Activated naive CD4-positive, alpha-beta T cell treated with anti-CD3 and anti-CD28 coated beads, Interleukin-2, amount 10 ng/mL, durations not matched to agents 7 days and 5 days (primary cell): ENCODE data around the gene ARHGAP44.

Source experiments
- CTCF ChIA-PET: fragments of 350-600 bp; sonication (Branson Sonifier 250); formaldehyde crosslinking; loops from one replicate; lab custom pipeline; 2021; ENCODE audit warnings: antibody characterized with exemption; lab: Charles Lee
- DNase-seq: peaks from one replicate; pipeline ENCODE4 v3.0.0-alpha.2; 2020
- H3K27ac Mint-ChIP-seq: one replicate; pipeline ENCODE4 v1.8.0; 2021; ENCODE audit warnings: mild to moderate bottlenecking, moderate library complexity, mixed read lengths
- H3K27me3 Mint-ChIP-seq: one replicate; pipeline ENCODE4 v1.8.0; 2021; ENCODE audit warnings: mild to moderate bottlenecking, mixed read lengths
- H3K36me3 Mint-ChIP-seq: one replicate; pipeline ENCODE4 v1.8.0; 2021; ENCODE audit warnings: mixed read lengths
- H3K4me1 Mint-ChIP-seq: one replicate; pipeline ENCODE4 v1.8.0; 2021; ENCODE audit warnings: mixed read lengths
- H3K4me3 Mint-ChIP-seq: one replicate; pipeline ENCODE4 v1.8.0; 2021; ENCODE audit warnings: mild to moderate bottlenecking, moderate library complexity, mixed read lengths
- H3K9me3 Mint-ChIP-seq: one replicate; pipeline ENCODE4 v1.8.0; 2021; ENCODE audit warnings: mixed read lengths

Gene ARHGAP44, protein sequence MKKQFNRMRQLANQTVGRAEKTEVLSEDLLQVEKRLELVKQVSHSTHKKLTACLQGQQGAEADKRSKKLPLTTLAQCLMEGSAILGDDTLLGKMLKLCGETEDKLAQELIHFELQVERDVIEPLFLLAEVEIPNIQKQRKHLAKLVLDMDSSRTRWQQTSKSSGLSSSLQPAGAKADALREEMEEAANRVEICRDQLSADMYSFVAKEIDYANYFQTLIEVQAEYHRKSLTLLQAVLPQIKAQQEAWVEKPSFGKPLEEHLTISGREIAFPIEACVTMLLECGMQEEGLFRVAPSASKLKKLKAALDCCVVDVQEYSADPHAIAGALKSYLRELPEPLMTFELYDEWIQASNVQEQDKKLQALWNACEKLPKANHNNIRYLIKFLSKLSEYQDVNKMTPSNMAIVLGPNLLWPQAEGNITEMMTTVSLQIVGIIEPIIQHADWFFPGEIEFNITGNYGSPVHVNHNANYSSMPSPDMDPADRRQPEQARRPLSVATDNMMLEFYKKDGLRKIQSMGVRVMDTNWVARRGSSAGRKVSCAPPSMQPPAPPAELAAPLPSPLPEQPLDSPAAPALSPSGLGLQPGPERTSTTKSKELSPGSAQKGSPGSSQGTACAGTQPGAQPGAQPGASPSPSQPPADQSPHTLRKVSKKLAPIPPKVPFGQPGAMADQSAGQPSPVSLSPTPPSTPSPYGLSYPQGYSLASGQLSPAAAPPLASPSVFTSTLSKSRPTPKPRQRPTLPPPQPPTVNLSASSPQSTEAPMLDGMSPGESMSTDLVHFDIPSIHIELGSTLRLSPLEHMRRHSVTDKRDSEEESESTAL

DNA sequence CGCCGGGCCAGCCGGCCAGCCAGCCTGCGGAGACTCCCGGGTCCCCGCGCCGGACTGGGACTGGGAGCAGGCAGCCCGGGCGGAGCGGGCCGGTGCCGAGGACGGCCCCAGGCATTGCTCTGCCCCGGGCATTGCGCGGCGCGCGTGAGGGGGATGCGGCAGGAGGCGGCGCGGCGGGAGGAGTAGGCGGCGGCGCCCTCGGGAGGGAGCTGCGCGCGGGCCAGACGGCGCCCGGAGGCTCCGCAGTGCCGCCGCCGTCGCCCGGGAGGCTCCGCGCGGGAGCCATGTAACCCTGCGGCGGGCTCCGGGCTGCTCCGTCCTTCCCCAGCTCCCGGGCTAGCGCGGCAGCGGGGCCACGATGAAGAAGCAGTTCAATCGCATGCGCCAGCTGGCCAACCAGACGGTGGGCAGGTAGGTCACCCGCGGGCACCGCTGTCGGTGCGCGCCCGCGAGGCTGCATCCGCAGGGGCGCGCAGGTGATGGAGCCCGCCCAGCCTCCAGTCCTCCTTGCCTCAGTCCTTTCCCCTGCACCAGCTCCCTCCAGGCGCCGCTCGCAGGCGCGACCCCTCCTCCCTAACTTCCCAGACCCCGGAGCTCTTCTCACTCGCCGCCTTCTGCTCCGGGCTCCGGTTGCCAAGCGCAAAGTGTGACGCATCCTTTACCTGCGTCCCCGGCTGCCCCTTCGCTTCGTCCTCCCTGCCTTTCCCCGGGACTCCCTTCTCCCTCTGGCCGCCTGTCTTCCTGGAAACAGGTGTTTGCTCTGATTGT, at the start of gene ARHGAP44:
TSS of gene ARHGAP44 (plus strand) at position 18 of the 768 bp plus-strand sequence. CDS start at position 359, 341 bp downstream.
- no peak for DNase-seq
- H3K9me3 Mint-ChIP-seq = no peaks in the 10 kb centered on the region
- H3K27ac Mint-ChIP-seq = no peak within 1 kb of the TSS
- H3K4me3 Mint-ChIP-seq = peak within 1 kb of the TSS; percentile 63
- H3K27me3 Mint-ChIP-seq = peaks cover 35% of the 10 kb centered on the region
- CTCF ChIA-PET = no interaction called here
- peaks cover 3% of the 10 kb centered on the region for H3K4me1 Mint-ChIP-seq
- no peaks in the 10 kb centered on the region for H3K36me3 Mint-ChIP-seq

DNA sequence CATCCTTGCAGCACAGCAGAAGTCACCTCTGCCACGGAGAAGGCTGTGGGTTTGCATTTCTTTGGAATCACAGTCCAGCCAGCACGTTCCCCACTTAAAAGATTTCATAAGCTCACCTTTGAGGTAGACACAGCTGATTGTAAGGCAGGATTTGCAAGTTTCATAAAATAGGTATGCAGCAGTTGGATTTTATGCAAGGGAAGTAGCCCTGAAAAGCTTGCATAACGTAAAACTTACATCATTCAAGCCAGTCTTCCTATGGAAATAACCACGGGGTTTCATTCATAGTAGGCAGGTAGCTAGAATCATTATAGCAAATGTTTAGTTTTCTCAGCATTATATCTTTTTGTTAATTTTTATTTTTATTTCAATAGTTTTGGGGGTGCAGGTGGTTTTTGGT, 49.8 kb upstream of the ARHGAP44 start:
- DNase-seq = no peak
- Mint-ChIP-seq H3K27ac (no peak overlapping the region), H3K4me3 (no peak overlapping the region), H3K4me1 (no peaks in the 10 kb centered on the region), H3K27me3 (no peaks in the 10 kb centered on the region), H3K9me3 (peaks cover 4% of the 10 kb centered on the region), H3K36me3 (no peaks in the 10 kb centered on the region)
- CTCF ChIA-PET = interaction anchor here (0.6 kb wide), 1 partner anchor 201 kb away, joined by 3 read pairs; no protein-coding TSS in a partner anchor

DNA sequence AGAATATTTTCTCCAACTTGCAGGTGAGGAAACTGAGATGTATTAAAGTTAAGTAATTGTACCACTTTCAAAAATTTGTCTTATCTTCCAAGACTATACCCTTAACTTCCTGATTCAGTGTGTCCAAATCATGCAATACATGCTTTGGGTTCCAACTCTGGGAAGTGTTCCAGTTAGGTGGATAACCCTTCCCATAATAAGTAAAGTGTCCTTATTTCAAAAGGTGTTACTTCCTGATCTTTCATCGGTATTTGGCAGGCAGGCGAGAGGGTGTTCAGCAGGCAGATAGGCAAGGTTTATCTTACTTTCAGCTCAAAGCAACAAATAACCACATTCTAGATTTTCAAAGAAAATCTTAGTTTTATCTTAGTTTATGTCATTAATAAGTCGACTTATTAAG, 46.3 kb upstream of the ARHGAP44 start:
- CTCF ChIA-PET = no interaction called here
- no peak overlapping the region for H3K4me3 Mint-ChIP-seq
- peaks cover 6% of the 10 kb centered on the region for H3K9me3 Mint-ChIP-seq
- no peaks in the 10 kb centered on the region for H3K36me3 Mint-ChIP-seq
- H3K27me3 Mint-ChIP-seq = no peaks in the 10 kb centered on the region
- no peaks in the 10 kb centered on the region for H3K4me1 Mint-ChIP-seq
- no peak overlapping the region for H3K27ac Mint-ChIP-seq
- no peak for DNase-seq

DNA sequence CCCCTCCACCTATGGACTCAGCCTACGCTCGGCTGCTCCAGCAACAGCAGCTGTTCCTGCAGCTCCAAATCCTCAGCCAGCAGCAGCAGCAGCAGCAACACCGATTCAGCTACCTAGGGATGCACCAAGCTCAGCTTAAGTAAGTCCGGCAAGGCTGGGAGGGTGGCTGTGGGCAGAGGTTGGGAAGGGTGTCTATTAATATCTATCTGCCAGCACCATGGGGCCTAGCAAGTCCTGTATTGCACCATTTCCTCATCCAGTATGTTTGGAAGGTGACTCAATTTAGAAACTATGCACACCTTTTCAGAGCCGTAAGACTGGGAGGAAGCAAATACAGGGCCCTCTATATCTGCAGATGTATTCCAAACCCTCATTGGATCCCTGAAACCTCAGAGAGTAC, 45.0 kb upstream of the ARHGAP44 start:
- Mint-ChIP-seq H3K4me1 (no peaks in the 10 kb centered on the region), H3K27me3 (no peaks in the 10 kb centered on the region), H3K9me3 (peaks cover 6% of the 10 kb centered on the region), H3K36me3 (no peaks in the 10 kb centered on the region), H3K27ac (no peak overlapping the region), H3K4me3 (no peak overlapping the region)
- no peak for DNase-seq
- CTCF ChIA-PET = interaction anchor here (1.2 kb wide), 1 partner anchor 16 kb away, joined by 3 read pairs; no protein-coding TSS in a partner anchor

DNA sequence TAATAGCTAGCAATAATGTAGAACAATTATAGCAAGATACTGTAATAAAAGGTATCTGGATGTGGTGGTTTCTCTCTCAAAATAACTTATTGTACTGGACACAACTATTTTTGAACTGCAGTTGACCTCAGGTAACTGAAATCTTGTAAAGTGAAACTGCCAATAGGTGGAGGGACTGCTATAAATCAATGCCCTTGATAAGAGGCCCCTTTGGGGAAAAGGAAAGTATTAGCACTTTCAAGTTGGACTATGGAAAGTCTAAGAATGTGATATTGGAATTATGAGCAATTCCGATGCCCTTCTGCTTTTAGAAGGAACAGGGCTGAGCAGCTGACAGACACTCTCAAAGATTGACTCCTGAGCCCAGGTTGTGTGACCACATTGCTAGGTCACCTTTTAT, 44.5 kb upstream of the ARHGAP44 start:
- CTCF ChIA-PET = no interaction called here
- no peak for DNase-seq

DNA sequence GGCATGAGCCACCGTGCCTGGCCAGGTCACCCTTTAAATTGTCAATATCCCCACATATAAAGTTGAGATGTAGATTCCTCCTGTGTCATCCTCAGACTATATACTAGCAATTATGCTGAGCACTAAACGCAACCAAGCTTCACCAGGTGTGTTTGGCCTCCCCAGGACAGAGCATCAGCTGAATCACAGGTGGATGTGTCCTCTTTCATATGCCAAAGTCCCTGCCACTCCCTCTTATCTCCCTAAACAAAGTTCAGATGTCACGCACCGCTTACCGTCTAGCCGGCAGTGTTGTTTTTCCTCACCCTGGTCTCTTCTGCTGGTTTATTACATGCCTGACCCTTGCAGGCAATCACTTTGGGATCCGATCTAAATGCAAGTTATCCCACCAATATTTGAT, 43.8 kb upstream of the ARHGAP44 start:
- no peak overlapping the region for H3K4me3 Mint-ChIP-seq
- H3K4me1 Mint-ChIP-seq = no peaks in the 10 kb centered on the region
- H3K36me3 Mint-ChIP-seq = no peaks in the 10 kb centered on the region
- DNase-seq = no peak
- H3K27ac Mint-ChIP-seq = no peak overlapping the region
- CTCF ChIA-PET = no interaction called here
- H3K9me3 Mint-ChIP-seq = peaks cover 6% of the 10 kb centered on the region
- no peaks in the 10 kb centered on the region for H3K27me3 Mint-ChIP-seq

More for the DNA sequence above, 44.5 kb upstream of the ARHGAP44 start:
- no peaks in the 10 kb centered on the region for H3K36me3 Mint-ChIP-seq
- H3K4me1 Mint-ChIP-seq = no peaks in the 10 kb centered on the region
- H3K27me3 Mint-ChIP-seq = no peaks in the 10 kb centered on the region
- H3K9me3 Mint-ChIP-seq = peaks cover 6% of the 10 kb centered on the region
- H3K4me3 Mint-ChIP-seq = no peak overlapping the region
- H3K27ac Mint-ChIP-seq = no peak overlapping the region

DNA sequence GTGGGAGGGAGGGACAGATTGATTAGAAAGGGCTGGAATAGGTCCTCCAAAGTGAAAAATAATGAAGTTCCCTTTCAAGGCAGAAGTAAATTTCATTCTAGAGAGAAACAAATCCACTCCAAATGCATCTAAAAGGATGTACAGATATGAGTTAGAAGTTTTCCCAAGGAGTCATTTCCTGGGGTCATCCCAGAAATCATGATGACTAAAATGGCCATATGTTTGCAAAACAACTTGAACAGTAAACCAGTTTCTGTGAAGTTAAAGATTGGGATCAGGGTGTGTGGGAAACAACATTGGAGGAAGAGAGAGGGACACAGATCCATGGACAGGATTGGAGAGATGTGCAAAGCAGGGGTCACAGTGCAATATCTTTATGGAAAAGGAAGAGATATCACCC, 32.5 kb upstream of the ARHGAP44 start:
- no peak overlapping the region for H3K4me3 Mint-ChIP-seq
- peaks cover 16% of the 10 kb centered on the region for H3K9me3 Mint-ChIP-seq
- H3K4me1 Mint-ChIP-seq = no peaks in the 10 kb centered on the region
- no peak overlapping the region for H3K27ac Mint-ChIP-seq
- no peaks in the 10 kb centered on the region for H3K27me3 Mint-ChIP-seq
- CTCF ChIA-PET = no interaction called here
- H3K36me3 Mint-ChIP-seq = no peaks in the 10 kb centered on the region
- no peak for DNase-seq

DNA sequence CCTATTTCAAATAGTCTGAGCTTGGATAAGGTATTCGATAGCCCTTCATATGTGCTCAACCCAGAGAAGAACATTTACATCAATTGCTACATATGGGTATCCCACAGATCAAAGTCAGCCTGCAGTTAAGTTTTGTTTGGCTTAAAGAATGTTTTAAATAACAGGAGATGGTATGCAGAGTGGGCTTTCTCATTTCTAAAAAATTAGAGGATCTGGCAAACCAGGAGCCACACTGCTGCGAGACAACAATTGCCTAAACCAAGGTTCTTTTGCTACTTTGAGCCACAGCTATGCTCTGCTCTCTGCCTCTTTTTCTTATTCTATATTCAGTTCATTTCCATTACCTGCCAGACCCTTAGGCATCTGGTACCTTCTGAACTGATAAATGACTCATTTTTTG, 30.2 kb upstream of the ARHGAP44 start:
- no peak for DNase-seq
- Mint-ChIP-seq H3K9me3 (peaks cover 10% of the 10 kb centered on the region), H3K4me1 (no peaks in the 10 kb centered on the region), H3K27me3 (no peaks in the 10 kb centered on the region), H3K36me3 (no peaks in the 10 kb centered on the region), H3K4me3 (no peak overlapping the region), H3K27ac (no peak overlapping the region)
- CTCF ChIA-PET = no interaction called here

DNA sequence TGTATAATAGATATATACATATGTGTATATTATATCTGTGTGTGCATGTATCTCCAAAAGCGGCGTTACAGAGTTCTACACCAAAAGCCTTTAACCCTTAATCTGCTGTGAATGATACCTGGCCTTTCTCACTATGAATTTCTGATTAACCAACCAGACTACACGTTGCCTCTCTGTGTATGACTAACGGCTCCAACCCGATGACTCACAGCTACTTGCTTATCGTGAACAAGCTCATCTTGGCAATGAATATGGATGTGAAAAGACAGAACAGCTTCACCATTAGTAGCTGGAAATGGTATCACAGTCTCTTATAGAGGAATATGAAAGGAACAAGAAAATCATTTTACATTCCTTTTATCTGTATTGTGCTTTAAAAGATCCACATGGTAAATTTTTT, 23.8 kb upstream of the ARHGAP44 start:
- H3K4me1 Mint-ChIP-seq = no peaks in the 10 kb centered on the region
- H3K9me3 Mint-ChIP-seq = peaks cover 8% of the 10 kb centered on the region
- H3K4me3 Mint-ChIP-seq = no peak overlapping the region
- CTCF ChIA-PET = no interaction called here
- no peaks in the 10 kb centered on the region for H3K27me3 Mint-ChIP-seq
- DNase-seq = no peak
- H3K27ac Mint-ChIP-seq = no peak overlapping the region
- no peaks in the 10 kb centered on the region for H3K36me3 Mint-ChIP-seq

DNA sequence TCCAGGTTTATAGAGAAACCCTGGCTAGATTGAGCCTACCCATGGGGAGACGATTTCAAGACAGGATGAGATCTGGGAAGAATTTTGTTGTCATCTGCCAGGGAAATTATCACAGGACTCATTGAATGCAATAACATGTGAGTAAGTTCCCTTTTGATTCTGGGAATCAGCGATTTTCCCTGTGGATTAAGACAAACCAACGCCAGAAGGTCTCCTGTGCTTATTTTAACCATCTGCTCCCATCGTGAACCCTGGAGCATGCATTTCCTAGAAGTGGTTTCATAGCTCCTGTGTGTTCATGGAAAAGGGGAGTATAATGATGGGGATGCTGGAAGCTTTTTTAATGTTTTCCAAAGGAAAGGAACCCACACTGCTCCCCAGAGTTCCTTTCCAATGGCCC, 21.0 kb upstream of the ARHGAP44 start:
- no peak for DNase-seq
- no peaks in the 10 kb centered on the region for H3K36me3 Mint-ChIP-seq
- H3K4me3 Mint-ChIP-seq = no peak overlapping the region
- H3K9me3 Mint-ChIP-seq = peaks cover 11% of the 10 kb centered on the region
- no peak overlapping the region for H3K27ac Mint-ChIP-seq
- CTCF ChIA-PET = no interaction called here
- no peaks in the 10 kb centered on the region for H3K27me3 Mint-ChIP-seq
- no peaks in the 10 kb centered on the region for H3K4me1 Mint-ChIP-seq

DNA sequence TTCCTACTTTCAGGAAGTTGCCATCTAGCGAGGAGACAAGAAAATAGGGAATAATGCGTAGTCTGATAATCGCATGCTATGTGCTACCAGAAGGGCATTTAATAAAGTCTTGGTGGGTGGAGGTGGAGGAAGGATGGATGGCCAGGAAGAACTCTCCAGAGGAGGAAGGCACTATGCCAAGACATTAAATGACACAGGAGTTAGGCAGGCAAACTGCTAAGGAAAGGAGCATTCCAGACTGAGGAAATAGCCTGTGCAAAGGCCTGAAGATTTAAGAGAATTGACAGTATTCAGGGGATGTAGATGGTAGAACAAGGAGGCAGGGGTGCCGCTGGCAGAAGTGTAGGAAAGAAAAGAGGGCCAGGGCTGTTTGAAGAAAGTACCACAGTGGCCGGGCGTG, 19.3 kb upstream of the ARHGAP44 start:
- Mint-ChIP-seq H3K4me3 (no peak overlapping the region), H3K9me3 (peaks cover 12% of the 10 kb centered on the region), H3K4me1 (no peaks in the 10 kb centered on the region), H3K36me3 (no peaks in the 10 kb centered on the region), H3K27me3 (no peaks in the 10 kb centered on the region), H3K27ac (no peak overlapping the region)
- no peak for DNase-seq
- CTCF ChIA-PET = no interaction called here

DNA sequence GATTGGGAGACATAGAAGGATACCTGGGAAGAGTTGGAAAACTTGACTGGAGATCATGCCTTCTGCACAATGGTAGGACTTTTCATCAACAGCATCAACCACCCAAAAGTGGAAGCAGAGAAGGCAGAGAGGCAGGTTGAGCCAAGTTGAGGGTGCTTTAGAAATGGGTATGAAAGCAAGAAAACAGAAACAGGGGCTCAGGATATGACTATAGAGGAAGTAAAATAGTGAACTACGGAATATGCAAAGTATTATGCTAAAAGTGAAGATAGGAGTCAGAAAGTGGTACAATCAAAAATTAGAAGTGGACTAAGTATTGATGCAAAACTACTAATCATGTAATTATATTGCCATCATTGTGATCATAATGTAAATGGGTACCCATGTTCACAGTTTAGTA, 16.1 kb upstream of the ARHGAP44 start:
- no peak for DNase-seq
- no peak overlapping the region for H3K4me3 Mint-ChIP-seq
- no peaks in the 10 kb centered on the region for H3K4me1 Mint-ChIP-seq
- peaks cover 14% of the 10 kb centered on the region for H3K9me3 Mint-ChIP-seq
- CTCF ChIA-PET = no interaction called here
- no peaks in the 10 kb centered on the region for H3K36me3 Mint-ChIP-seq
- no peak overlapping the region for H3K27ac Mint-ChIP-seq
- H3K27me3 Mint-ChIP-seq = no peaks in the 10 kb centered on the region

DNA sequence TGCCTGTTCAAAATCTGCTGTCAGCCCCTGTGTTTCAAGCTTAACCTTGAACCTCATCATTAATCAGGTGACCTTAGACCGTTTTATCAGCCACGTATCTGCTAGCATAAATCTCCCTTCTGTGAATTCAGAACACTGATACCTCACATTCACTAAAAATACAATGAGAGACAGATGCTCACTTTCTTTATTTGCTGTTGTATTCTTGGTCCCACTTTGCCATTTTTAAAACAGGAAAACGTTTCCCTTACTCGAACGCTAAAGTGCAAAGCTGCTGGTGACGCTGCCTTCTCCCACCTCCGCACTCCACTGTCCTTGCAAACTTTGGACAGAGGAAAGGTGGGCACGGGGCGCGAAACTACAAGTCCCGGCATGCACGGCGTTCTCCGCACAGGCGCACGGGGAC, 220 bp upstream of the ARHGAP44 start:
- Mint-ChIP-seq H3K4me3 (peak overlapping the region; percentile 62), H3K36me3 (no peaks in the 10 kb centered on the region), H3K9me3 (no peaks in the 10 kb centered on the region), H3K4me1 (peaks cover 3% of the 10 kb centered on the region), H3K27me3 (peaks cover 35% of the 10 kb centered on the region), H3K27ac (no peak overlapping the region)
- CTCF ChIA-PET = no interaction called here
- DNase-seq = peak; percentile 41
